OCI-LY7 (cell line): ENCODE data around the gene SPTAN1. TPM values are rescaled to one million over a fixed set of nuclear protein-coding genes. Genes with fewer than 3 reads are reported as not detected.
"Not testable (repeated sequence)": the region's sequence is repeated elsewhere in the genome, so short reads cannot be mapped to it uniquely, and the experiment has no call there.

Source experiments
- BruUV-seq: library from RNA; stranded (reverse); fragments of 400-500 nt; replicated peaks from 2 replicates; lab custom pipeline; 2021; lab: Mats Ljungman, UMichigan
- CTCF ChIA-PET: fragments of 300-600 bp; sonication (Branson Sonifier 250); formaldehyde crosslinking; loops from one replicate; lab custom pipeline; 2022; ENCODE audit warnings: antibody characterized with exemption; ENCODE audit not compliant: unreplicated experiment; lab: Charles Lee
- POLR2A ChIA-PET: fragments of 300-600 bp; sonication (Branson Sonifier 250); formaldehyde crosslinking; loops from one replicate; lab custom pipeline; 2022; ENCODE audit warnings: antibody characterized with exemption; lab: Charles Lee
- DNase-seq: peaks from one replicate; pipeline ENCODE4 v3.0.0-alpha.2; 2015; ENCODE audit warnings: low spot score
- H2AFZ ChIP-seq: fragments of 200-600 bp; sonication (generic), shearing (Covaris generic); 2 replicates; pipeline ENCODE4 v1.6.1; 2014; ENCODE audit warnings: mild to moderate bottlenecking, antibody characterized with exemption, low read length, moderate library complexity
- H3K27ac ChIP-seq: fragments of 200-600 bp; sonication (generic); 2 replicates; pipeline ENCODE4 v1.5.1; 2014; ENCODE audit warnings: mixed run types, low read depth, mild to moderate bottlenecking, moderate library complexity, low read length, inconsistent platforms; ENCODE audit not compliant: poor library complexity, severe bottlenecking
- H3K36me3 ChIP-seq: fragments of 200-600 bp; sonication (generic); 2 replicates; pipeline ENCODE4 v1.6.1; 2014; ENCODE audit warnings: mild to moderate bottlenecking, antibody characterized with exemption, low read length, moderate library complexity, mixed read lengths; ENCODE audit not compliant: insufficient read depth
- H3K4me1 ChIP-seq: fragments of 200-600 bp; sonication (generic); 2 replicates; pipeline ENCODE4 v1.5.1; 2014; ENCODE audit warnings: mild to moderate bottlenecking, low read length; ENCODE audit not compliant: insufficient read depth, poor library complexity, severe bottlenecking
- H3K4me2 ChIP-seq: fragments of 200-600 bp; sonication (generic); 2 replicates; pipeline ENCODE4 v1.6.1; 2014; ENCODE audit warnings: mild to moderate bottlenecking, low read length
- H3K4me3 ChIP-seq: fragments of 200-600 bp; sonication (generic); 2 replicates; pipeline ENCODE4 v1.5.1; 2014; ENCODE audit warnings: mild to moderate bottlenecking, low read depth, low read length; ENCODE audit not compliant: poor library complexity, severe bottlenecking
- H3K79me2 ChIP-seq: fragments of 200-600 bp; sonication (generic); 2 replicates; pipeline ENCODE4 v1.6.1; 2016; ENCODE audit warnings: low read depth, mild to moderate bottlenecking, low read length, moderate library complexity, mixed read lengths; ENCODE audit not compliant: insufficient read depth
- H3K9me2 ChIP-seq: fragments of 200-600 bp; sonication (generic); 2 replicates; pipeline ENCODE4 v1.6.1; 2016; ENCODE audit warnings: mild to moderate bottlenecking, low read length, mixed read lengths; ENCODE audit not compliant: insufficient read depth
- H3K9me3 ChIP-seq: fragments of 200-600 bp; sonication (generic); 2 replicates; pipeline ENCODE4 v1.6.1; 2014; ENCODE audit warnings: mild to moderate bottlenecking, mixed run types, low read length, mixed read lengths
- H4K20me1 ChIP-seq: fragments of 200-600 bp; sonication (generic); 2 replicates; pipeline ENCODE4 v1.6.1; 2014; ENCODE audit warnings: mild to moderate bottlenecking, antibody characterized with exemption, low read length, moderate library complexity, mixed read lengths; ENCODE audit not compliant: insufficient read depth
- EZH2phosphoT487 ChIP-seq: fragments of 200-600 bp; sonication (generic); IDR thresholded peaks from 2 replicates; pipeline ENCODE4 v1.6.1; 2018; ENCODE audit warnings: low read depth, borderline replicate concordance, mild to moderate bottlenecking, mixed run types, antibody characterized with exemption, low read length, moderate library complexity, mixed read lengths
- intact Hi-C: fragments of 100-400 bp; cut with micrococcal nuclease; formaldehyde crosslinking; loops from one replicate; pipeline ENCODE4 v1.10.0; 2022; ENCODE audit not compliant: unreplicated experiment
- total RNA-seq, 2 experiments: library from RNA; depleted of rRNA in 1 of 2; stranded (reverse); fragments of >200 nt in 1 of 2; shearing (Covaris generic) in 1 of 2; gene quantifications; 2 replicates each; pipeline ENCODE4 v1.2.3, GENCODE V29; 2014 to 2022
- TF ChIP-seq, protein P1 (sequence below): fragments of 200-600 bp; sonication (generic); conservative IDR thresholded peaks from 2 replicates; pipeline ENCODE4 v1.5.1; 2014; ENCODE audit warnings: mild to moderate bottlenecking, antibody characterized with exemption, low read length, moderate library complexity, mixed read lengths

The SPTAN1 gene
- total RNA-seq, 2 experiments from 2014 or later, result 239 to 259 TPM

DNA sequence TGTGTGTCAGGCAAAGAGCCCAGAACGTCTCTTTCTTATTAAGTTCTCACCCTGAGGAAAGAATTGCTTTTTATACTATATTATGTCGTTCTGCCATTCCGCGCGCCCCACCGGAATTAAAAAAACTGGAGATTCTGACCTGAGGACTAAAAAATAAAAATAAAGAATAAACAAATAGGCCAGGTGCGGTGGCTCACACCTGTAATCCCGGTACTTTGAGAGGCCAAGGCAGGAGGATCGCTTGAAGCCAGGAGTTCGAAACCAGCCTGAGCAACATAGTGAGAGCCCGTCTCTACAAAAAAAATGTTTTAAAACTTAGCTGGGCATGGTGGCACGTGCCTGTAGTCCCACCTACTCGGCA is 104.9 kb downstream of the SPTAN1 start:
- peak overlapping the region; percentile 69 for H3K4me2 ChIP-seq
- DNase-seq, result no peak
- H3K4me3 ChIP-seq, result peak overlapping the region; percentile 81
- H3K79me2 ChIP-seq, result no peaks in the 10 kb centered on the region
- no peaks in the 10 kb centered on the region for H3K36me3 ChIP-seq
- BruUV-seq, result no TSS peak
- intact Hi-C loops, result no loop called here
- peak overlapping the region; percentile 87 for H2AFZ ChIP-seq
- peak overlapping the region; percentile 83 for H3K27ac ChIP-seq
- no peaks in the 10 kb centered on the region for H4K20me1 ChIP-seq
- no peak for TF ChIP-seq EZH2phosphoT487
- TF ChIP-seq, protein P1, sequence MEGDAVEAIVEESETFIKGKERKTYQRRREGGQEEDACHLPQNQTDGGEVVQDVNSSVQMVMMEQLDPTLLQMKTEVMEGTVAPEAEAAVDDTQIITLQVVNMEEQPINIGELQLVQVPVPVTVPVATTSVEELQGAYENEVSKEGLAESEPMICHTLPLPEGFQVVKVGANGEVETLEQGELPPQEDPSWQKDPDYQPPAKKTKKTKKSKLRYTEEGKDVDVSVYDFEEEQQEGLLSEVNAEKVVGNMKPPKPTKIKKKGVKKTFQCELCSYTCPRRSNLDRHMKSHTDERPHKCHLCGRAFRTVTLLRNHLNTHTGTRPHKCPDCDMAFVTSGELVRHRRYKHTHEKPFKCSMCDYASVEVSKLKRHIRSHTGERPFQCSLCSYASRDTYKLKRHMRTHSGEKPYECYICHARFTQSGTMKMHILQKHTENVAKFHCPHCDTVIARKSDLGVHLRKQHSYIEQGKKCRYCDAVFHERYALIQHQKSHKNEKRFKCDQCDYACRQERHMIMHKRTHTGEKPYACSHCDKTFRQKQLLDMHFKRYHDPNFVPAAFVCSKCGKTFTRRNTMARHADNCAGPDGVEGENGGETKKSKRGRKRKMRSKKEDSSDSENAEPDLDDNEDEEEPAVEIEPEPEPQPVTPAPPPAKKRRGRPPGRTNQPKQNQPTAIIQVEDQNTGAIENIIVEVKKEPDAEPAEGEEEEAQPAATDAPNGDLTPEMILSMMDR, result no peak
- peaks cover 12% of the 10 kb centered on the region for H3K4me1 ChIP-seq
- ChIA-PET CTCF (no interaction called here), POLR2A (no interaction called here)
- H3K9me2 ChIP-seq, result no peaks in the 10 kb centered on the region
- no peaks in the 10 kb centered on the region for H3K9me3 ChIP-seq

GRCh38 chr9:128657796-128658195 is 105.4 kb downstream of the SPTAN1 start:
- Histone ChIP-seq H3K79me2 (no peaks in the 10 kb centered on the region), H3K4me3 (no peak overlapping the region), H3K27ac (no peak overlapping the region), H3K4me1 (peaks cover 12% of the 10 kb centered on the region), H3K9me2 (no peaks in the 10 kb centered on the region), H4K20me1 (no peaks in the 10 kb centered on the region), H2AFZ (peak overlapping the region; percentile 87; the same call in 1 of the 2 replicates), H3K9me3 (no peaks in the 10 kb centered on the region), H3K4me2 (no peak overlapping the region), H3K36me3 (no peaks in the 10 kb centered on the region)
- TF ChIP-seq EZH2phosphoT487, result no peak
- TF ChIP-seq, protein P1, result no peak
- ChIA-PET CTCF (no interaction called here), POLR2A (interaction anchor here (0.7 kb wide), 2 partner anchors 16 to 21 kb away, joined by 3 to 5 read pairs; no protein-coding TSS in a partner anchor)
- intact Hi-C loops, result no loop called here
- BruUV-seq, result no TSS peak
- no peak for DNase-seq

- H3K9me3 ChIP-seq, H4K20me1 ChIP-seq, DNase-seq, H3K4me2 ChIP-seq, H3K79me2 ChIP-seq, H3K27ac ChIP-seq, CTCF ChIA-PET, H3K36me3 ChIP-seq, intact Hi-C loops, BruUV-seq, H3K4me3 ChIP-seq, H3K9me2 ChIP-seq, POLR2A ChIA-PET, H3K4me1 ChIP-seq, H2AFZ ChIP-seq: not testable (repeated sequence)
These were observed 114.1 kb downstream of the SPTAN1 start for GRCh38 chr9:128666481-128666941.
